ENCODE measurements around the gene TDRD3.
"Not testable (repeated sequence)": the region's sequence is repeated elsewhere in the genome, so short reads cannot be mapped to it uniquely, and the experiment has no call there.

Gene TDRD3

DNA sequence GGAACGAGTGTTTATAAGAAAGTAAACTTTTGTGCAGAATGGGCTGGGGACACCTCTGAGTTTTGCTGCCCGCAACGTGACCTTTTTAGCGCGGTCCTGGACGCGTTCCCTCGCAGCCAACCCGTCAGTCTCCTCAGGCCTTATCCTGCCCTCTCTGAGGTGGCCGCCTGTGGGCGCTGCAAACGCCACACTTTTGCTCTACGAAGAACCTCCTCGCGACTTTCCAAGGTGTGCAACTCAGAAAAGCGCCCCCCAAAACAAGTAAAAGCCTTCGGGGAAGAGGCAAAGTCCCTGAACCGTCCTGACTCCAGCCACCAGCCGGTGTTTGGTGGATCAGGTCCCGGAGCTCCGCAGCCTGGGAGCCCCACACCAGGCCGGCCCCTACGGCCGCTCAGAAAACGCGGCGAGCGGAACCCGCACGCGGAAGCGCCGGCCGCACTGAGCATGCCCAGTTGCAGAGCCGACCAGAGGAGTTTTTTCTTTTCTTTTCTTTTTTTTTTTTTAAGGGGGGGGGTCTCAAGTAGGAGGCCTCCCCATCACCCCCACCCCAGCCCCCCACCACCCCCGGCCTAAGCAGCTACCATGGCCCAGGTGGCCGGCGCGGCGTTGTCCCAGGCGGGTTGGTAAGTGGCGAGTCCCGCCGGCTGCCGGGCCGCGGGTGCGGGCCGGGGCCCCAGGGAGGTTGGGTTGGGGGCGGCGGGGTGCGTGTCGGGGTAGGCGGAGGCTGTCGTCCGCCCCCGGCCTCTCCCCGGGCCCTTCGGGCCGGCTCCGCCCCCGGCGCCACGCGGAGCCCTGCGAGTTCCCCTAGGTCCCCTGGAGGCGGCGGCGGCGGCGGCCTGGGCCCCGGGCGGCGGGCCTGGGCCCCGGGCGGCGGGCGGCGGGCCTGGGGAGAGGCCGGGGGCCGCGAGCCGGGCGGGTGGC is at the start of gene TDRD3:
TSS of gene TDRD3 (plus strand) at position 438 of the 921 bp plus-strand sequence. CDS start at position 583, 145 bp downstream.
- peak; percentile 84 for DNase-seq

DNA sequence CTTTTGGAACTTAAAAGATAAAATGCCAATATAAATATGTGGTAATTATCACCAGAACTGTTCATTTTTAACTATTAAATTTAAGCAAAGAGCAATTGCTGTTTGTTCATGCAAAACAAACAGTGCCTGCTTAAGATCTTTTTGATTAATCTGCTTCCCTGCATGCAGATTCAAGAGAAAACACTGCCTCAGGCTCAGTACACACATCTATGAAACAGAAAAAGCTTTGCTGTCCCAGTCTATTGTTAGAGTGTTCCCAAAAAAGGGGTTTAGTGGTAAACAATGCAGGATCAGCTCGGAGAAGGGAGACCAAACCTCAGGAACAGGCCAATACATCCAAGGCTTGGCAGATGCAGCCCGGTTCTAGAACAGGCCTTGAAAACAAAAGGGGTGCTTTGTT is 49.3 kb upstream of the TDRD3 start:
- no peak for DNase-seq

DNA sequence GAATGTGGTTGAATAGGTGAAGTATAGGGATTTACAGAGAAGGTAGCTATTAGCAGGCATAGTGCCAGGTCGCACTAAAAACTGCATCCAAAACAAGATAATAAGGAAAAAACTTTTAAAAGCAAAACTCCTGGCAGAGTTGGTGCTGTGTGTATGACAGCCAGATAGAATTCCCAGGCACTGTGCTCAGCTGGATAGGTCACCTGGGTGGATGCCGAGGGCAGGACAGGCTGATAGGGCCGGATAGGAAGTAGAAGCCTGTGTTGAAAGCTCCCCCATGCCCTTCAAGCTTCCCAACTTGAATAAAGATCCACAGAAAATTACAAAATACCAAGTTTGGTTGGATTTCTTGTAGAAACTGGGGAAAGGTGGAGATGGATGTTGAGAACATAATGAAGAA is 48.9 kb upstream of the TDRD3 start:
- no peak for DNase-seq

DNA sequence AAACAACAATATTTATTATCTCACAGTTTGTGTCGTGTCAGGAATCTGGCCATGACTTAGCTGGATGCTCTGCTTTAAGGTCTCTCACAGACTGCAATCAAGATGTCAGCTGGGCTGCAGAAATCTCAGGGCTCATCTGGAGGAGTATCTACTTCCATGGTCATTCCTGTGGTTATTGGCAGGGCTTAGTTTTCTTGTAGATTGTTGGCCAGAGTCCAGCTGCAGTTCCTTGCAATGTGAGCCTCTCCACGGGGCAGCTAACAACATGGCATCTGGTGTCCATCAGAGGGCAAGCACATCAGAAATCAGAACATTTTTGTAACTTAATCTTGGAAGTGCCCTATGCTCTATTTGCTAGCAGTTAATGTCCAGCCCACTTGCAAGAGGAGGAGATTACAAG is 45.7 kb upstream of the TDRD3 start:
- no peak for DNase-seq

DNA sequence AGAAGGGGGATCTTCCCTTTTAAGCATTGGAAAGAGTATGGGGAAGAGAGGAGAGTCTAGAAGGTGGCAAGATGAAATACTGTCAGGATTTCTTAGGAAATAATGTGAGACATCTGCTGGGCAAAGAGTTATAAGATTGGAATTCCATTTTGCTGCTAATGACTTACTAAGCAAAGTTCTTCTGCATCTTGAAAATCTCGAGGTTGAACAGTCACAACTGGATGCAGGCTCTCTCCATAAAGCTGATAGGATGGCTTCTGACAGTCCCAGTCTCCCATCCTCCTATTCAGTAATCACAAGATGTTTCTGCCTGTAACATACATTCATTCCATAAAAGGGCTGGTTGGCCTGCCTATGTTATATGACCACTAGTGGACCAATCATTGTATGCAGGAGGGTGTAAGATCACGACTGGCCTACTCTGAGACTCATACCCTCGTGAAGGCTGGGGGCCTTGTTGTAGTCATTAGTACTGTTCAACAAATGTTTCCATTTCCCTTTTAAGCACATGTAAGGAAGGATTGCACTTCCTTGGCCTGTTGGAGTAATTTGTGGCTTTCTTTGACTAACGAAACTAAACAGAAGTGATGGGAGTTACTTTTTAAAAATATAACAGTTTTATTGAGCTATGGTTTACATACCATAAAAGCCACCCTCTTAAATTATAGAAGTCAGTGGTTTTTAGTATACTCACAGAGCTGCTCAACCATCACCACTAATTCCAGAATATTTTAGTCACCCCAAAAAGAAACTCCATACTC is 45.0 kb upstream of the TDRD3 start:
- DNase-seq: no peak

DNA sequence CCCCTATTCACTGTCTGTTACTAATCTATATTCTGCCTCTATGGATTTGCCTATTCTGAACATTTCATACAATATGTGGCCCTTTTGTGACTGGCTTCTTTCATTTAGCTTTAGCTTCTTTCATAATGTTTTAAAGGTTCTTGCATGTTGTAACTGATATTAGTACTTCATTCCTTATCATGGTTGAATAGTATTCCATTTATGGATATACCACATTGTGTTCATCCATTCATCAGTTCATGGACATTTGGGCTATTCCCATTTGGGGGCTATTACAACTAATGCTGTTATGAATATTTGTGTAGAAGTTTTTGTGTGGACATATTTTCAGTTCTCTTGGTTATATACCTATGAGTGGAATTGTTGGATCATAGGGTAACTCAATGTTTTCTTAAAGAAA is 44.4 kb upstream of the TDRD3 start:
- no peak for DNase-seq

DNA sequence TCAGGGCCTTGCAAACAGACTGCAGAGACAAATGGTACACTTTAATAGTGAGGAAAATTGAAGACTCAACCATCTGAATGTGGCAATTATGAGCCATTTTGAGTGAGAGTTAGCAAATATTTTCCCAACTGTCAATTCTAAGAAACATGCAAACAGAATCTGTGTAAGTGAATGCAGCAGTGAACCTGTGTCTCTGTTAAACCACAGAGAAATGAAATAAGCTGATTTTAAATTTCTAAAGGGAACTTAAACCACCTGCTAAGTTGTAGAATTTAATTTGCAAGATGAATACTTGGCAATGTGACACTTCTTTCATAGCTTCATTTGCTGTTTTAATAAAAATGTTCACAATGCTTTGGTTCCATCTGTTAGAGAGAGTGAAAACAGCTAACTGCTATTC is 42.0 kb upstream of the TDRD3 start:
- no peak for DNase-seq

DNA sequence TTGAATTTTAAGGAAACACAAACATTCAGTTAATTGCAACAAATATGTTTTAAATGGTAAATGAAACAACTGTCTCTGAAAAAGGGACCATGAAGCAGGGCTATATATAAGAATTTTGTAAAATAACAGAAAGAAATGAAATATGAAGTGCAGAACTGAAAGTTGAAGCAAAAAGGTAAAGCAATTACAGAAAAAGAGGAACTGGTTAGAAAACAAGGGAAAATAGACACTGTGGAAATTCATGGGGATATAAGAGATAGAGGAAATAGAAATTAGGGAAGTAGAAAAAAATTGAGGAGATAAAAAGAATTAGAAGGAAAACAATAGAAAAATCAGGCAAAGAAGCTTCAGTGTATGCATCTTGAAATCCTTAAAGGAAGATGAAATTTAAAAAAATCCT is 40.0 kb upstream of the TDRD3 start:
- no peak for DNase-seq

DNA sequence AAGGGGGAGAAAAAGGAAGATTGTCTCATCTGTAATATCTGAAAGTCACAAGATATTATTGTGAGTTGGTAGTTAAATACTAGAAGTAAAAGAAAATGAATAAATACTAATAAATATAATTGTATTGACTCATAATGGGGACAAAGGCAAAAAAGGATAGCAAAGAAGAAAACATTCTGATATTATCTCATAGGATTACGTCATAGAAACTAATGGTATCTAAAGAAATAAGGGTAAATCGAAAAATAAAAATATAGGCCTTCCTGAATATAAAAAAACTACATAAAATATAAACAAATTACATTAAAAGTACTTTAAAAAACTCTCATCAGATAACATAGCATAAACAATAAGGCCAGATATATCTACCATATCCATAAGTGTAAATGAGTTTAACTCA is 38.6 kb upstream of the TDRD3 start:
- DNase-seq: no peak

DNA sequence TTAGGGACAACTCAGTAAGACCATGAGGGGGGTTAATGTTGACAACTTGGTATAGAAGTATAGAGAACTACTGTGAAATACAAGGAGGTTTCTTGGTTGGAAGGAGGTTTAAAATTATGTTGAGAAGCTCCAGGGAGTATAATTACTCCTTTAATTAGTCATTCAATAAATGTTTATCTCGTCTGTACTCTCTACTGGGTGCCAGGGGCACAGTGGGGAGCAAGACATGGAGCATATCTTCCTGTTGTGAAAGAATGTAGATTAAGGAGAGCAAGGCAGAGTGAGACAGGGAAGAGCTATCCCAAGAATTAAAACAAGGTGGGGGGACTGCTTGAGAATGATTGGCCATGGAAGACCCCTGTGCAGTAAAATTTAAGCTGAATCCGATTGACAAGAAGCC is 33.7 kb upstream of the TDRD3 start:
- no peak for DNase-seq

DNA sequence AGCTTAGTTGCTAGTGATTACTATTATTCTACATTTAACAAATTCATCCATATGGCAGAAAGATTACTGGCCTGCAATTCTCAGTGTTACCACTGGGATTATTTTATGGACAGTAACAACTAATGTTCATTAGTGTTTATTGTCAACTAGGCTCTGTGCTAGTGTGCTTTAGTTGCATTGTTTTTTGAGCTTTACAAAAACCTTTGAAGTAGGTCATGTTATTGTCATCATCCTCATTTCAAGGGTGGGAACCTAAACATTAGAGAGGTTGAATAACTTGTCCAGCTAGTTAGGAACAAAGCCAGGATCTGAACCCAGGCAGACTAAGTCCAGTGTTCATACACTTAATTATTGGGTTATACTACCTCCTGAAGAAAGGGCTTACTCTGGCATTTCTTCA is 27.8 kb upstream of the TDRD3 start:
- DNase-seq: peak; percentile 12

DNA sequence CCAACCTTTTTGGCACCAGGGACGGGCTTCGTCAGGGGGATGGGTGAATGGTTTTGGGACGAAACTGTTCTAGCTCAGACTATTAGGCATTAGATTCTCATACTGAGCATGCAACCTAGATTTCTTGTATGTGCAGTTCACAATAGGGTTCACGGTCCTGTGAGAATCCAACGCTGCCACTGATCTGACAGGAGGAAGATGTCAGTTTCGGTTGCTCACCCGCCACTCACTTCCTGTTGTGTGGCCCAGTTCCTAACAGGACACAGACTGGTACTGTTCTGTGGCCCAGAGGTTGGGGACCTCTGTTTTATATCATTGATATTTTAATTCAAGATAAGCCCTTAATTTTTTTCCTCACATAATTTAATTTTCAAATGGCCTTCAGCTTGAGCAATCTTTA is 26.7 kb upstream of the TDRD3 start:
- DNase-seq: peak; percentile 13

DNA sequence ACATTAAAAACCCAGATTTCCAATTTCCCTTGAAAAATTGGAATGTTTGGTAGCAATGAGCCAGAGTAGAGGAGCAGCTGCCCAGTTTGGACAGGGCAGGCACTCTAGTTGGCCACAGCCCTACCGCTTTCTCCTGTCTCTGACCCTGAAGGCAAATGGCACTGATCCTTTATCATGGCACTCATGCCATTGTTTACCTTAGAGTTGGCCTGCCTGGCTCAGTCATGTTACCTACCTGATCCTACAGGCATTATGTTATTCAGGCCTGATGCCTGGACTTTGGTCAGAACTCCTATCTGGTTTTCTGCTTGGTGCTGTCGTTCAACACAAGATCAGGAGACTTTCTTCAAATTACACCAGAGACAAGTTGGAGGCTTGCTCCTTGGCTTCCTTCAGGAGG is 24.9 kb upstream of the TDRD3 start:
- DNase-seq: no peak

DNA sequence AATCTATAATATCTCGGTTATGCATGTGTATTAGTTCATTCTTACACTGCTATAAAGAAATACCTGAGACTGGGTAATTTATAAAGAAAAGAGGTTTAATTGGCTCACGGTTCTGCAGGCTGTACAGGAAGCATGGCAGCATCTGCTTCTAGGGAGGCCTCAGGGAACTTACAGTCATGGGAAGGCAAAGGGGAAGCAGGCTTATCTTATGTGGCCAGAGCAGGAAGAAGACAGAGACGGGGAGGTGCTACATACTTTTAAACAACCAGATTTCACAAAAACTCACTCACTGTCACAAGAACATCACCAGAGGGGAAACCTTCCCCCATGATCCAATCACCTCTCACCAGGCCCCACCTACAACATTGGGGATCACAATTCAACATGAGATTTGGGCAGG is 17.7 kb upstream of the TDRD3 start:
- DNase-seq: not testable (repeated sequence)

DNA sequence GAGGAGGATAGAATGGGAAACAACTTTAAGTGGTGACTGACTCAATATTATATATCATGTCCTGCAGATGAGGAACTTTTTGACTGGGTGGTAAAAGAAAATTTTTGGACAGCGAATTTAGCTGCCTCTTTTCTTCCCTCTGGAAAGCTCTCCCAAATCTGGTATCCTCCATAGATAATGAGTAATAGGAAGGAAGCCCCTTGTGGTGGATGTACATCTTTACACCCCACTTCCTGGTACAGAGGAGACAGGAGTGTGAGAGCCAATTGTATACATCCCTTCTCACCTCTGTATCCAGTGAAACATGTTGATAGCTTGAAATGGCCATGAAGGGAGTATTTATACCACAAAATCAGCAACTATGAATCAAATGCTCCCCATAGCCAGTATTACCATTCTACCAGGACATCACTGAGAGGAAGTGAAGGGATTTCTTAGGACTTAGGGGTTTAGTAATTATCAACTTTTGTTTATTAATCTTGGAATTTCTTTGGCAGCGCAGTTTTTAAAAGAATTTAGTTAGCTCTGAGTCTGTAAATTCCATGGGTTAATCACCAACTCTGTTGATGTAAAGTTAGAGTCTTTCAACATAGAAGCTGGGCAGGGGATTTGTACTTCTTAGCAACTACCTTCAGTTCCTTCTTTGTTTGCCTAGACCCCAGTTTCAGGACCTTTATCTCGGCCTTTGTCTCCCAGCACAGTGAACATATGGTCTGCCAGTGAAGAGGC is 17.0 kb upstream of the TDRD3 start:
- no peak for DNase-seq

DNA sequence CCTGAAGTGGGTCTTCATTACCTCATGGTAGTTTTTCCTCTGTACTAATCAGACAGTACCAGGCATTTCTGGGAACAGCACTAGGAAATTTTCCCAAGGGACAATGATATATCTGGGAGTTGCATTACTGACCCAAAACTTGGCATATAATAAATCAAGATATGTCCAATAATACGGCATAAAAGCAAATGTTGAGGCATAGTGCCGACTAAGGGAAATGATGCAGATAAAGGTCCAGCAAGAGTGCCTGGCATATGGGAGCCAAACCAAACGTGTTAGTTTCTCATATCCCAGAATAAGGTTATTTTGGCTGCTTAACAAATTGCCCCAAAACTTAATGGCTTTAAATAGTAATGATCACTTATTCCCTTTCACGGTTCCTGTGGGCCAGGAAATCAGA is 12.1 kb upstream of the TDRD3 start:
- DNase-seq: no peak

DNA sequence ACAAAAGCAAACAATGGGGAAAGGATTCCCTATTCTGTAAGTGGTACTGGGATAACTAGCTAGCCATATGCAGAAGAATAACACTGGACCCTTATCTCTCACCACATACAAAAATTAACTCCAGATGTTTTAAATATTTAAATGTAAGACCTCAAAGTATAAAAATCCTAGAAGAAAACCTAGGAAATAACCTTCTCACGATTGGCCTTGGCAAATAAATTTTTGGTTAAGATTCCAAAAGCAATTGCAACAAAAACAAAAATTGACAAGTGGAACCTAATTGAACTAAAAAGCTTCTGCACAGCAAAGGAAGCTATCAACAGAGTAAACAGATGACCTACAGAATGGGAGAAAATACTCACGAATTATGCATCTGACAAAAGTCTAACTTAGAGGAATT is 10.8 kb upstream of the TDRD3 start:
- no peak for DNase-seq

DNA sequence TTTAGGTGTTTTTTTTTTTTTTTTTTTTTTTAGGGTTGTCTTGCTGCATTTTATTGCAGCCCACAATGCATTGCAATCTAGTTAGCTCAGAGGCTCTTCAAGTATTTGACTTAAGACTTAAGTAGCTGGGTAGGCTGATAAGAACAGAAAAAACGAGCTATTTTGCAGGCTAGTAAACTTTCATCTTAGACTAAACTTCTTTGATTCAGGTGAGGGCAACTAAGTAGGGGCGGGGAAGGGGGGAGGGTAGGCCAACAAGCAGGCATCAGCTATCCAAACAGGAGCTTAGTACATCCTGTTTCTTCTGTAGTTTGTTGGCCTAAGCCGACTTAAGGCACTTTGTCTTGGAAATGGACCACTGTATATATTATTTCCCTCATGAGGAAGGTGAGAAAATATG is 4.9 kb upstream of the TDRD3 start:
- no peak for DNase-seq

DNA sequence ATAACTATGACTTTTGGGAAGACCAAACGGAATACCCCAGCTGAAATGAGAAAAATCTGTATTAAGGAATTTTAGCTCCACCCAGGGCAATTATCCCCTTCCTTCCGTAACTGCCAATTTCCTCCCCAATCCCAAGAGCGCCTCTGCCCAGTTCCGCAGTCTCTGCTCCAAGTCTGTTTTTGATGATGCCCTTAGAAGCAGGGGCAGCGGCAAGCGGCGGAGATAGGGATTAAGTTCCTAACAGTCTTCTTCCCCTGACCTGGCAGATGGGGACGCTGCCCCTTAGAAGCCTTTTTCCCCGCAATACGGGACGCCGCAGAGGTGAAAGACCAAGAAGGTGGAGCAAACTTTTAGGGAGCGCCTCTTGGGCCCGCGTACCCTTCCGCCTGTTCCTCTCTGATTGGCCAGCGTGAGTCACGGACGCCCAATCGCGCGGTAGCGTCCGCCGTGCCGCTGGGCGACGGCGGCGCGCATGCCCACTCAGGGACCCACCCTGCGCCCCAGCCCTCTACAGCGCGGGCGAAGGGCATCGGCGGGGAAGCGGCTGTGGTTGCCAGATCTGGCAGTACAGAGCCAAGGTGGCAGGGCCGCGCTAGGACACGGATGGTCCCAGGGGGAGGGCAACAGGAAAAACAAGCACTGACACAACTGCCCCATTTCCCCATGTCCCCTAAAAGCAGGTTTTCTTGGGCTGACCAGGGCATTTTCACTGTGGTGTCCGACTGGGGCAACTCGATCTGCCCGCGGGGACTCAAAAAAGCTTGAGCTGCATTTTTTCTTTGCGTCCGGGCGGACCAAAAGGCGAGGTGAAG is 843 bp upstream of the TDRD3 start:
- peak; percentile 90 for DNase-seq

DNA sequence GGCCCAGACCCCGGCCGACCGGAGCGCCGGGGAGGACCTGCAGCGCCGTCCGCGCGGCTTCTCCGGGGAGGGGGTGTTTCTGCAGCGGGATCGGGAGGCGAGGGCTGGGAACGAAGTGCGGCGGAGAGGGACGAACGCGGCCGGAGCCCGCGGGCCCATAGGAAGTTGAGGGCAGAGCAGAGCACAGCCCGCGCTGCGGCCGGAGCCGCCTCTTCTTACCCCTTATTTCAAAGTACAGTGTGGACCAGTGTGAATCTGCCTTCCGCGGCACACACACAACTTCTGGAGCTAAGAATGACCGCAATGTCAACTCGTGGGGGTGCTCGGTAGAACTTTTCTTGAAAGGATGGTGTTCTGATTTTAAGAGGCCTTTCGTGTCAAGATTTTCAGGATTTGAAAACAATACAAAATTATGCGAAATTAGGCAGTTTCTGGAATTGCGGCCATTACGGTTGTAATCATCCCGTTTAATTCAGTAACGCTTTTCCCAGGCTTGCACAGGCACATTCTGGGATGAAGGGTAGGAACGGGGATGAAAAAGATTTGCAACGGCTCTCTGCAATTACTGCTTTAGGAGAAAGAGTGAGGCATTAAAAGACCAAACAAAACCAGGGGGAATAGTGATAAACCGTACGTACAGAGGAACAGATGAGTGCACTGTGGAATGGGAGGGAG is 821 bp downstream of the TDRD3 start:
- DNase-seq: peak; percentile 45

DNA sequence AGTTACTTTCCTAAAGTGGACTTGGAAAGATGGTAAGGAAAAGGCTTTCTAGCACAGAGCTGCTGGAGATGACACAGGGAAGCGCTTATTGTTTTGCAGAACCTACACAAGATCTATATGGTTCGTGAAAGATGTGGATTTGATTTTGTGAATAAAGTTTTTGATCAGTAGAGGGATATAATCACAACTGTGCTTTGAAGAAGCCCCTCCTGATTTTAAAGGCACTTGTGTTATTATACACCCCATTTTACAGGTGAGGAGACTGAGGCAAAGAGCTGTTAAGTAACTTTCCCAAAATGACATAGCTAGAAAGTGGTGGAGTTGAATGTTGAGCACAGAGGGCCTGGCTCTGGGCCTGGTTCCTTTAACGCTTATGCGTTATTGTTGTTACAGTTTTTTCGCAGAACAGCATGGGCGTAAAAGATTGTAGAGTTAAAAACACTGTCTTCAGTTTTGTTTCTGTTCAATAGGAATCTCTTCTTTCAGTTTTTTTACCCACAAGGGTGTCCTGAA is 1.4 kb downstream of the TDRD3 start:
- DNase-seq: no peak

Measured in CD4-positive, alpha-beta T cell treated with Interleukin-21 for 1 hour (primary cell).